Measurements from ENCODE around the gene GCK. TPM values are rescaled to one million over a fixed set of nuclear protein-coding genes. Genes with fewer than 3 reads are reported as not detected.

GCK gene
- total and polyA plus RNA-seq, 2 donors (not counting 1 experiment from before 2014, with no cell fraction given) = 0.22 to 0.24 TPM

GRCh38 chr7:44223362-44224079 lies 34.3 kb upstream of the GCK start:
- Histone ChIP-seq H4K20me1 (ENCODE audit: control insufficient read depth, insufficient read depth, low read length, poor library complexity, severe bottlenecking) (no peaks in the 10 kb centered on the region), H3K27me3 (replicated peaks in 1 of 4; ENCODE audit: control extremely low read depth in 1 of 4, control insufficient read depth in 3 of 4, insufficient read depth in 4 of 4, low read length in 3 of 4) (peaks cover 0 to 6% (median 0%) of the 10 kb centered on the region in 4 experiments), H3K9ac (ENCODE audit: low read length) (no peak overlapping the region), H3K9me3 (ENCODE audit: control extremely low read depth in 1 of 3, control insufficient read depth in 2 of 3, insufficient read depth in 1 of 3, low read length in 2 of 3) (no peaks in the 10 kb centered on the region), H3K36me3 (replicated peaks in 1 of 2; ENCODE audit: control extremely low read depth in 1 of 2, control insufficient read depth in 1 of 2, extremely low read depth in 1 of 2, insufficient read depth in 2 of 2, low read length in 1 of 2) (no peaks in the 10 kb centered on the region), H3K4me1 (ENCODE audit: control insufficient read depth in 2 of 2, insufficient read depth in 2 of 2, low read length in 2 of 2) (no peaks in the 10 kb centered on the region), H3K79me2 (ENCODE audit: control insufficient read depth, insufficient read depth, low read length) (no peaks in the 10 kb centered on the region), H3K4me3 (ENCODE audit: control extremely low read depth in 1 of 5, extremely low read depth in 1 of 5, insufficient read depth in 1 of 5, low read depth in 2 of 5, low read length in 4 of 5) (no peak overlapping the region), H2AFZ (ENCODE audit: insufficient read depth, low read depth, low read length, poor library complexity, severe bottlenecking) (no peak overlapping the region), H3K27ac (ENCODE audit: low read length in 2 of 2) (no peak overlapping the region), H3K4me2 (replicated peaks; ENCODE audit: low read depth, low read length, poor library complexity, severe bottlenecking) (no peak overlapping the region)
- ATAC-seq (ENCODE audit: low read depth) (no peak), DNase-seq (no peak)
- H3K27me3 Mint-ChIP-seq = peaks cover 12% of the 10 kb centered on the region
- no peak for TF ChIP-seq EZH2 (IDR thresholded peaks at IDR 0.05; ENCODE audit: borderline replicate concordance, insufficient read depth, low read depth, low read length, poor library complexity, severe bottlenecking)
- no peak for TF ChIP-seq CTCF (IDR thresholded peaks at IDR 0.05)
- intact Hi-C loops (cut with micrococcal nuclease) = no loop called here
- no peak overlapping the region for H3K4me3 Mint-ChIP-seq
- CTCF ChIA-PET = interaction anchor here (0.6 kb wide), 1 partner anchor 936 kb away, joined by 3 read pairs; no protein-coding TSS in a partner anchor
- no peak overlapping the region for H3K27ac Mint-ChIP-seq
- H3K9me3 Mint-ChIP-seq (ENCODE audit: insufficient read depth) = no peaks in the 10 kb centered on the region
- POLR2A ChIA-PET = no interaction called here
- WGBS (ENCODE audit: insufficient coverage) = 57% methylated on average over 3 of the region's 5 CpGs
- no peaks in the 10 kb centered on the region for H3K4me1 Mint-ChIP-seq

- ATAC-seq (ENCODE audit: low read depth) (no peak), DNase-seq (no peak)
- Mint-ChIP-seq H3K27ac (no peak overlapping the region), H3K27me3 (peaks cover 12% of the 10 kb centered on the region), H3K4me1 (no peaks in the 10 kb centered on the region), H3K4me3 (no peak overlapping the region), H3K9me3 (ENCODE audit: insufficient read depth) (no peaks in the 10 kb centered on the region)
- Histone ChIP-seq H3K4me2 (replicated peaks; ENCODE audit: low read depth, low read length, poor library complexity, severe bottlenecking) (no peak overlapping the region), H3K4me1 (ENCODE audit: control insufficient read depth in 2 of 2, insufficient read depth in 2 of 2, low read length in 2 of 2) (no peaks in the 10 kb centered on the region), H3K9ac (ENCODE audit: low read length) (no peak overlapping the region), H2AFZ (ENCODE audit: insufficient read depth, low read depth, low read length, poor library complexity, severe bottlenecking) (no peak overlapping the region), H3K4me3 (ENCODE audit: control extremely low read depth in 1 of 5, extremely low read depth in 1 of 5, insufficient read depth in 1 of 5, low read depth in 2 of 5, low read length in 4 of 5) (no peak overlapping the region), H3K79me2 (ENCODE audit: control insufficient read depth, insufficient read depth, low read length) (no peaks in the 10 kb centered on the region), H3K27me3 (replicated peaks in 1 of 4; ENCODE audit: control extremely low read depth in 1 of 4, control insufficient read depth in 3 of 4, insufficient read depth in 4 of 4, low read length in 3 of 4) (peaks cover 0 to 6% (median 0%) of the 10 kb centered on the region in 4 experiments), H3K36me3 (replicated peaks in 1 of 2; ENCODE audit: control extremely low read depth in 1 of 2, control insufficient read depth in 1 of 2, extremely low read depth in 1 of 2, insufficient read depth in 2 of 2, low read length in 1 of 2) (no peaks in the 10 kb centered on the region), H4K20me1 (ENCODE audit: control insufficient read depth, insufficient read depth, low read length, poor library complexity, severe bottlenecking) (no peaks in the 10 kb centered on the region), H3K9me3 (ENCODE audit: control extremely low read depth in 1 of 3, control insufficient read depth in 2 of 3, insufficient read depth in 1 of 3, low read length in 2 of 3) (no peaks in the 10 kb centered on the region), H3K27ac (ENCODE audit: low read length in 2 of 2) (no peak overlapping the region)
- ChIA-PET CTCF (no interaction called here), POLR2A (no interaction called here)
- intact Hi-C loops (cut with micrococcal nuclease) = no loop called here
- 81% methylated on average over 11 of the region's 11 CpGs for WGBS (ENCODE audit: insufficient coverage)
- no peak for TF ChIP-seq CTCF (IDR thresholded peaks at IDR 0.05)
- TF ChIP-seq EZH2 (IDR thresholded peaks at IDR 0.05; ENCODE audit: borderline replicate concordance, insufficient read depth, low read depth, low read length, poor library complexity, severe bottlenecking) = no peak
These were observed 33.6 kb upstream of the GCK start for GRCh38 chr7:44222776-44223261.
